Liver (tissue), 9 donors: ENCODE results near the gene MARCHF6. TPM values are rescaled to one million over a fixed set of nuclear protein-coding genes. Genes with fewer than 3 reads are reported as not detected.

Experiments
- DNase-seq: peaks from one replicate; pipeline ENCODE4 v3.0.0-alpha.2; 2017; ENCODE audit warnings: low spot score
- H3K27ac ChIP-seq, 2 donors: one replicate each; pipeline ENCODE4 v1.7.0; 2013; ENCODE audit warnings: inconsistent platforms in 2 of 2, low read length in 2 of 2, control low read depth in 1 of 2, low read depth in 1 of 2, mild to moderate bottlenecking in 1 of 2
- H3K27me3 ChIP-seq, 4 donors: one replicate each; pipeline versions ENCODE4 v1.6.1 to v1.7.0; 2013; ENCODE audit warnings: low read length in 3 of 4, inconsistent platforms in 1 of 4, mild to moderate bottlenecking in 1 of 4, moderate library complexity in 1 of 4; ENCODE audit not compliant: control insufficient read depth in 4 of 4, insufficient read depth in 4 of 4
- H3K36me3 ChIP-seq, 4 donors: one replicate each; pipeline versions ENCODE4 v1.6.1 to v1.7.0; 2013; ENCODE audit warnings: low read length in 3 of 4, mild to moderate bottlenecking in 3 of 4, low read depth in 1 of 4, moderate library complexity in 1 of 4; ENCODE audit not compliant: control insufficient read depth in 4 of 4, insufficient read depth in 3 of 4
- H3K4me1 ChIP-seq, 4 donors: one replicate each; pipeline versions ENCODE4 v1.6.1 to v1.7.0; 2013; ENCODE audit warnings: low read length in 3 of 4, mild to moderate bottlenecking in 3 of 4, moderate library complexity in 1 of 4; ENCODE audit not compliant: control insufficient read depth in 4 of 4, insufficient read depth in 4 of 4
- H3K4me3 ChIP-seq, 3 donors: one replicate each; pipeline versions ENCODE4 v1.6.1 to v1.7.0; 2013; ENCODE audit warnings: low read length in 3 of 3, control low read depth in 1 of 3, low read depth in 1 of 3, mild to moderate bottlenecking in 1 of 3
- H3K9ac ChIP-seq, 2 donors: one replicate each; pipeline ENCODE4 v1.7.0; 2013; ENCODE audit warnings: low read length in 2 of 2, mild to moderate bottlenecking in 2 of 2, moderate library complexity in 2 of 2, control low read depth in 1 of 2, low read depth in 1 of 2
- H3K9me3 ChIP-seq, 4 donors: one replicate each; pipeline versions ENCODE4 v1.6.1 to v1.7.0; 2013; ENCODE audit warnings: low read length in 3 of 4; ENCODE audit not compliant: control insufficient read depth in 4 of 4
- ATF3 ChIP-seq: IDR thresholded peaks from 2 replicates; pipeline ENCODE4 v1.6.1; 2016; ENCODE audit warnings: antibody characterized with exemption
- CTCF ChIP-seq: fragments of 150-350 bp; IDR thresholded peaks from 2 replicates; pipeline ENCODE4 v1.5.1; 2017; ENCODE audit warnings: improper control_type of control experiment, low read depth, low read length; ENCODE audit not compliant: missing input control
- FOXA1 ChIP-seq: IDR thresholded peaks from 2 replicates; pipeline ENCODE4 v1.6.1; 2016; ENCODE audit warnings: antibody characterized with exemption
- FOXA2 ChIP-seq: IDR thresholded peaks from 2 replicates; pipeline ENCODE4 v1.6.1; 2016; ENCODE audit warnings: antibody characterized with exemption
- GABPA ChIP-seq, 2 donors: IDR thresholded peaks in 1 of 2; conservative IDR thresholded peaks in 1 of 2; 2 replicates each; pipeline ENCODE4 v1.6.1; 2016; ENCODE audit warnings: antibody characterized with exemption in 2 of 2, mild to moderate bottlenecking in 1 of 2, moderate library complexity in 1 of 2
- HNF4A ChIP-seq, 2 donors: conservative IDR thresholded peaks; 2 replicates each; pipeline ENCODE4 v1.6.1; 2016; ENCODE audit warnings: antibody characterized with exemption in 2 of 2, mild to moderate bottlenecking in 2 of 2
- HNF4G ChIP-seq: IDR thresholded peaks from 2 replicates; pipeline ENCODE4 v1.6.1; 2016; ENCODE audit warnings: antibody characterized with exemption
- JUND ChIP-seq, 2 donors: IDR thresholded peaks; 2 replicates each; pipeline ENCODE4 v1.6.1; 2016; ENCODE audit warnings: antibody characterized with exemption in 2 of 2
- MAX ChIP-seq: IDR thresholded peaks from 2 replicates; pipeline ENCODE4 v1.6.1; 2016; ENCODE audit warnings: antibody characterized with exemption
- NR2F2 ChIP-seq: IDR thresholded peaks from 2 replicates; pipeline ENCODE4 v1.6.1; 2016; ENCODE audit warnings: antibody characterized with exemption
- RAD21 ChIP-seq, 2 donors: IDR thresholded peaks; 2 replicates each; pipeline ENCODE4 v1.6.1; 2016; ENCODE audit warnings: antibody characterized with exemption in 2 of 2, mild to moderate bottlenecking in 2 of 2
- SP1 ChIP-seq: IDR thresholded peaks from 2 replicates; pipeline ENCODE4 v1.6.1; 2018; ENCODE audit warnings: antibody characterized with exemption, mild to moderate bottlenecking
- TAF1 ChIP-seq: conservative IDR thresholded peaks from 2 replicates; pipeline ENCODE4 v1.6.1; 2016; ENCODE audit warnings: antibody characterized with exemption, mild to moderate bottlenecking
- ZBTB33 ChIP-seq: IDR thresholded peaks from 2 replicates; pipeline ENCODE4 v1.6.1; 2016; ENCODE audit warnings: antibody characterized with exemption
- WGBS: extraction: QIAGEN DNeasy Blood & Tissue Kit; methylation state at CpG from one replicate; pipeline ENCODE4 v1.1.7; 2013; 5-methylcytosine and 5-hydroxymethylcytosine counted together
- polyA plus RNA-seq, 2 donors: library from polyadenylated mRNA; stranded (reverse) in 1 of 2; unstranded in 1 of 2; fragments of 200-250 nt in 1 of 2; fragments of >200 nt in 1 of 2; fragmentation: Nextera tagmentation in 1 of 2; extraction: Ambion mirVana in 1 of 2; gene quantifications; one replicate each; pipeline versions ENCODE4 v1.2.1 to v1.2.3, GENCODE V29; 2013 to 2015
- total RNA-seq, 2 donors: library from RNA; depleted of rRNA; stranded (reverse); fragments of >200 nt; gene quantifications; one replicate each; pipeline ENCODE4 v1.2.3, GENCODE V29; 2014
- donor health status: healthy.
- donor health status: healthy.
- donor health status: healthy.
- donor health status: healthy.
- donor health status: healthy.

Gene MARCHF6
- total and polyA plus RNA-seq, 4 donors: 20.6 to 77.7 (median 62.4) TPM

- H3K4me3 ChIP-seq: no peak overlapping the region
- H3K36me3 ChIP-seq: no peaks in the 10 kb centered on the region
Measured at GRCh38 chr5:10315201-10315600, 38.3 kb upstream of the MARCHF6 start.

GRCh38 chr5:10315824-10316509, 37.5 kb upstream of the MARCHF6 start:
- H3K36me3 ChIP-seq: no peaks in the 10 kb centered on the region
- no peaks in the 10 kb centered on the region for H3K9me3 ChIP-seq
- H3K4me3 ChIP-seq: no peak overlapping the region
- no peak for TF ChIP-seq RAD21 (IDR thresholded peaks at IDR 0.05)
- no peak for TF ChIP-seq GABPA (IDR thresholded peaks at IDR 0.05 in 1 of 2, conservative IDR thresholded peaks at IDR 0.05 in 1 of 2)
- TF ChIP-seq FOXA2: no peak
- no peak for TF ChIP-seq ZBTB33
- no peak for TF ChIP-seq NR2F2
- no peak for TF ChIP-seq ATF3
- TF ChIP-seq MAX: no peak
- no peak for TF ChIP-seq FOXA1
- no peak for TF ChIP-seq JUND (IDR thresholded peaks at IDR 0.05)
- TF ChIP-seq TAF1: no peak
- no peak for TF ChIP-seq SP1
- TF ChIP-seq CTCF: no peak
- TF ChIP-seq HNF4A (conservative IDR thresholded peaks at IDR 0.05): no peak
- no peak for TF ChIP-seq HNF4G
- no peak for DNase-seq
- no peak overlapping the region for H3K9ac ChIP-seq
- no peak overlapping the region for H3K27ac ChIP-seq
- H3K27me3 ChIP-seq: no peaks in the 10 kb centered on the region
- WGBS: 94% methylated on average over 15 of the region's 15 CpGs
- H3K4me1 ChIP-seq: peaks cover 0 to 4% (median 1%) of the 10 kb centered on the region in 4 donors

More at GRCh38 chr5:10315201-10315600, 38.3 kb upstream of the MARCHF6 start:
- Histone ChIP-seq H3K27ac (no peak overlapping the region), H3K27me3 (no peaks in the 10 kb centered on the region), H3K9ac (no peak overlapping the region), H3K9me3 (no peaks in the 10 kb centered on the region), H3K4me1 (peaks cover 0 to 10% (median 6%) of the 10 kb centered on the region in 4 donors)
- no peak for DNase-seq
- WGBS: 90% methylated on average over 5 of the region's 5 CpGs
- no peak for TF ChIP-seq GABPA (IDR thresholded peaks at IDR 0.05 in 1 of 2, conservative IDR thresholded peaks at IDR 0.05 in 1 of 2)
- TF ChIP-seq SP1: no peak
- no peak for TF ChIP-seq MAX
- TF ChIP-seq RAD21 (IDR thresholded peaks at IDR 0.05): no peak
- TF ChIP-seq FOXA1: no peak
